Astrocyte (in vitro differentiated cells and primary cell): ENCODE measurements around the gene ZNF346. TPM values are rescaled to one million over a fixed set of nuclear protein-coding genes. Genes with fewer than 3 reads are reported as not detected.

ENCODE experiments used
- DNase-seq: peaks from one replicate; pipeline ENCODE4 v3.0.0-alpha.2; 2010; ENCODE audit warnings: low read depth
- FAIRE-seq: peaks from 2 replicates; lab custom pipeline; 2011; peaks lifted over from hg19 to GRCh38; lab: Jason Lieb, UNC
- H2AFZ ChIP-seq: 2 replicates; pipeline ENCODE4 v1.6.0; 2012; ENCODE audit warnings: low read depth, low read length, inconsistent platforms
- H3K27ac ChIP-seq: 2 replicates; pipeline ENCODE4 v1.5.1; 2011; ENCODE audit warnings: low read depth, low read length, inconsistent platforms
- H3K27me3 ChIP-seq: 2 replicates; pipeline ENCODE4 v1.6.0; 2011; ENCODE audit warnings: low read length, inconsistent platforms; ENCODE audit not compliant: insufficient read depth
- H3K36me3 ChIP-seq: 2 replicates; pipeline ENCODE4 v1.5.1; 2011; ENCODE audit warnings: low read length, inconsistent platforms; ENCODE audit not compliant: insufficient read depth
- H3K4me1 ChIP-seq: 2 replicates; pipeline ENCODE4 v1.5.1; 2011; ENCODE audit warnings: low read length, inconsistent platforms; ENCODE audit not compliant: insufficient read depth
- H3K4me2 ChIP-seq: 2 replicates; pipeline ENCODE4 v1.6.0; 2012; ENCODE audit warnings: low read length, inconsistent platforms
- H3K4me3 ChIP-seq: 2 replicates; pipeline ENCODE4 v1.5.1; 2011; ENCODE audit warnings: low read depth, mild to moderate bottlenecking, low read length, inconsistent platforms; ENCODE audit not compliant: insufficient read depth
- H3K79me2 ChIP-seq: 2 replicates; pipeline ENCODE4 v1.6.0; 2012; ENCODE audit warnings: mild to moderate bottlenecking, low read length, inconsistent platforms; ENCODE audit not compliant: insufficient read depth
- H3K9ac ChIP-seq: 2 replicates; pipeline ENCODE4 v1.6.0; 2012; ENCODE audit warnings: mild to moderate bottlenecking, low read length, inconsistent platforms
- H3K9me3 ChIP-seq: 2 replicates; pipeline ENCODE4 v1.5.1; 2012; ENCODE audit warnings: low read depth, mild to moderate bottlenecking, low read length, inconsistent platforms; ENCODE audit not compliant: insufficient read depth
- H4K20me1 ChIP-seq: 2 replicates; pipeline ENCODE4 v1.6.0; 2012; ENCODE audit warnings: low read length, inconsistent platforms; ENCODE audit not compliant: insufficient read depth
- H3K27ac Mint-ChIP-seq: one replicate; pipeline ENCODE4 v1.8.0; 2021; ENCODE audit warnings: mild to moderate bottlenecking, mixed read lengths; ENCODE audit not compliant: unreplicated experiment
- H3K27me3 Mint-ChIP-seq: one replicate; pipeline ENCODE4 v1.8.0; 2021; ENCODE audit warnings: low read depth, mixed read lengths; ENCODE audit not compliant: unreplicated experiment
- H3K36me3 Mint-ChIP-seq: one replicate; pipeline ENCODE4 v1.8.0; 2021; ENCODE audit warnings: low read depth, mixed read lengths; ENCODE audit not compliant: unreplicated experiment
- H3K4me1 Mint-ChIP-seq: one replicate; pipeline ENCODE4 v1.8.0; 2021; ENCODE audit warnings: low read depth, mixed read lengths; ENCODE audit not compliant: unreplicated experiment
- H3K4me3 Mint-ChIP-seq: one replicate; pipeline ENCODE4 v1.8.0; 2021; ENCODE audit warnings: mild to moderate bottlenecking, moderate library complexity, mixed read lengths; ENCODE audit not compliant: unreplicated experiment
- H3K9me3 Mint-ChIP-seq: one replicate; pipeline ENCODE4 v1.8.0; 2021; ENCODE audit warnings: mild to moderate bottlenecking, mixed read lengths; ENCODE audit not compliant: unreplicated experiment
- CTCF ChIP-seq: IDR thresholded peaks from 2 replicates; pipeline ENCODE4 v1.5.1; 2011; ENCODE audit warnings: low read depth, mild to moderate bottlenecking, inconsistent platforms, low read length, moderate library complexity; ENCODE audit not compliant: insufficient read depth
- EZH2 ChIP-seq: IDR thresholded peaks from 2 replicates; pipeline ENCODE4 v1.6.1; 2012; ENCODE audit warnings: mild to moderate bottlenecking, low read length, inconsistent platforms; ENCODE audit not compliant: insufficient read depth
- total RNA-seq: library from RNA; stranded (reverse); gene quantifications from 2 replicates; pipeline ENCODE4 v1.2.1, GENCODE V29; 2021

The ZNF346 gene
- total RNA-seq, 1 donor from 2014 or later: 13.8 TPM

GRCh38 chr5:177015156-177015555 lies 7.3 kb upstream of the ZNF346 start:
- Histone ChIP-seq H3K9ac (no peak overlapping the region), H3K4me2 (no peak overlapping the region), H2AFZ (no peak overlapping the region), H3K4me3 (no peak overlapping the region), H3K4me1 (no peaks in the 10 kb centered on the region), H4K20me1 (peaks cover 7% of the 10 kb centered on the region), H3K27me3 (no peaks in the 10 kb centered on the region), H3K36me3 (no peaks in the 10 kb centered on the region), H3K79me2 (no peaks in the 10 kb centered on the region), H3K9me3 (no peaks in the 10 kb centered on the region), H3K27ac (no peak overlapping the region)
- no peak overlapping the region for H3K27ac Mint-ChIP-seq
- H3K27me3 Mint-ChIP-seq: peaks cover 1% of the 10 kb centered on the region
- no peaks in the 10 kb centered on the region for H3K4me1 Mint-ChIP-seq
- DNase-seq (no peak), FAIRE-seq (no peak)
- peaks cover 1% of the 10 kb centered on the region for H3K36me3 Mint-ChIP-seq
- TF ChIP-seq EZH2: no peak
- no peak for TF ChIP-seq CTCF
- no peaks in the 10 kb centered on the region for H3K9me3 Mint-ChIP-seq
- no peak overlapping the region for H3K4me3 Mint-ChIP-seq

- Mint-ChIP-seq H3K27ac (no peak overlapping the region), H3K4me1 (peaks cover 3% of the 10 kb centered on the region), H3K9me3 (no peaks in the 10 kb centered on the region), H3K27me3 (peaks cover 1% of the 10 kb centered on the region), H3K4me3 (no peak overlapping the region), H3K36me3 (peaks cover 1% of the 10 kb centered on the region)
- Histone ChIP-seq H3K4me1 (peaks cover 8% of the 10 kb centered on the region), H3K79me2 (peaks cover 15% of the 10 kb centered on the region), H2AFZ (no peak overlapping the region), H3K27ac (no peak overlapping the region), H3K27me3 (no peaks in the 10 kb centered on the region), H3K36me3 (no peaks in the 10 kb centered on the region), H3K4me3 (no peak overlapping the region), H3K4me2 (no peak overlapping the region), H3K9ac (no peak overlapping the region), H3K9me3 (no peaks in the 10 kb centered on the region), H4K20me1 (peaks cover 5% of the 10 kb centered on the region)
- TF ChIP-seq CTCF: no peak
- no peak for TF ChIP-seq EZH2
- FAIRE-seq (no peak), DNase-seq (no peak)
Observed at GRCh38 chr5:177018341-177018740, 4.2 kb upstream of the ZNF346 start.

- no peak overlapping the region for H3K4me3 Mint-ChIP-seq
- H3K9me3 Mint-ChIP-seq: no peaks in the 10 kb centered on the region
- DNase-seq: no peak
- H3K27me3 ChIP-seq: no peaks in the 10 kb centered on the region
- H3K4me3 ChIP-seq: no peak overlapping the region
- no peak overlapping the region for H2AFZ ChIP-seq
- no peak for FAIRE-seq
- H4K20me1 ChIP-seq: peaks cover 10% of the 10 kb centered on the region
- no peak overlapping the region for H3K27ac Mint-ChIP-seq
- no peaks in the 10 kb centered on the region for H3K27me3 Mint-ChIP-seq
- no peak overlapping the region for H3K27ac ChIP-seq
- no peaks in the 10 kb centered on the region for H3K9me3 ChIP-seq
- H3K36me3 ChIP-seq: no peaks in the 10 kb centered on the region
- no peak overlapping the region for H3K9ac ChIP-seq
- H3K4me1 Mint-ChIP-seq: peaks cover 9% of the 10 kb centered on the region
- TF ChIP-seq EZH2 (no peak), CTCF (no peak)
- peaks cover 30% of the 10 kb centered on the region for H3K79me2 ChIP-seq
- H3K4me2 ChIP-seq: no peak overlapping the region
- H3K36me3 Mint-ChIP-seq: peaks cover 7% of the 10 kb centered on the region
- H3K4me1 ChIP-seq: peaks cover 12% of the 10 kb centered on the region
Observed at GRCh38 chr5:177020033-177020432, 2.5 kb upstream of the ZNF346 start.
